Effector memory CD4-positive, alpha-beta T cell (primary cell): ENCODE measurements around the gene DYRK1A.

Experiments used
- DNase-seq, 3 donors: peaks; one replicate each; pipeline ENCODE4 v3.0.0-alpha.2; 2020
- H3K27ac ChIP-seq: 2 replicates; pipeline ENCODE4 v1.7.0; 2013; ENCODE audit warnings: mild to moderate bottlenecking, low read length, moderate library complexity; ENCODE audit not compliant: insufficient read depth, poor library complexity, severe bottlenecking
- H3K27me3 ChIP-seq: replicated peaks from 2 replicates; pipeline ENCODE4 v1.7.0; 2013; ENCODE audit warnings: mild to moderate bottlenecking, low read length; ENCODE audit not compliant: insufficient read depth, control insufficient read depth, poor library complexity, severe bottlenecking
- H3K36me3 ChIP-seq: 2 replicates; pipeline ENCODE4 v1.7.0; 2013; ENCODE audit warnings: mild to moderate bottlenecking, low read length, moderate library complexity; ENCODE audit not compliant: control insufficient read depth, insufficient read depth
- H3K4me1 ChIP-seq: 2 replicates; pipeline ENCODE4 v1.7.0; 2013; ENCODE audit warnings: low read length, mild to moderate bottlenecking; ENCODE audit not compliant: control insufficient read depth, insufficient read depth, poor library complexity, severe bottlenecking
- H3K4me3 ChIP-seq: 2 replicates; pipeline ENCODE4 v1.7.0; 2013; ENCODE audit warnings: low read length, low read depth, mild to moderate bottlenecking; ENCODE audit not compliant: insufficient read depth, poor library complexity, severe bottlenecking
- H3K9me3 ChIP-seq: 2 replicates; pipeline ENCODE4 v1.7.0; 2013; ENCODE audit warnings: mild to moderate bottlenecking, low read length, moderate library complexity; ENCODE audit not compliant: control insufficient read depth

Gene DYRK1A

GRCh38 chr21:37414292-37415253 lies 48.0 kb downstream of the DYRK1A start:
- Histone ChIP-seq H3K36me3 (no peaks in the 10 kb centered on the region), H3K4me3 (no peak overlapping the region), H3K9me3 (no peaks in the 10 kb centered on the region), H3K27me3 (no peaks in the 10 kb centered on the region), H3K27ac (no peak overlapping the region), H3K4me1 (peaks cover 28% of the 10 kb centered on the region)
- DNase-seq: no peak

- Histone ChIP-seq H3K4me1 (peaks cover 24% of the 10 kb centered on the region), H3K36me3 (no peaks in the 10 kb centered on the region), H3K4me3 (no peak overlapping the region), H3K27me3 (no peaks in the 10 kb centered on the region), H3K27ac (no peak overlapping the region), H3K9me3 (no peaks in the 10 kb centered on the region)
- DNase-seq: no peak
Measured at GRCh38 chr21:37415939-37416338, 49.4 kb downstream of the DYRK1A start.

DNA sequence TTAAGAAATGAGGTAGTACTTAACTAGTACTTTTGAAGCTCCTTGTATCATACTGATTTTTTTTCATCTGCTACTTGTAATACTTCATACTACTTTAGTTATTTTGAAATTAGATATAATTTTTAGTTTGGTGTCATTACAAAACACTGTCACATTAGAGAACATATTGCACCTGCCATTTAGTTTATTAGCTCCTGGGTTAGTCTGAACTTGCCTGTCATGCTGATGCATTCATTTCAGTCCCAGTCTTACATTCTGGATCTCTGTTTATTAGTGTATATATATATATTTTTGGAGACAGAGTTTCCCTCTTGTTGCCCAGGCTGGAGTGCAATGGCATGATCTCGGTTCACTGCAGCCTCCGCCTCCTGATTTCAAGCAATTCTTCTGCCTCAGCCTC lies 50.3 kb downstream of the DYRK1A start:
- Histone ChIP-seq H3K4me1 (peaks cover 19% of the 10 kb centered on the region), H3K27me3 (no peaks in the 10 kb centered on the region), H3K9me3 (no peaks in the 10 kb centered on the region), H3K36me3 (no peaks in the 10 kb centered on the region), H3K4me3 (no peak overlapping the region), H3K27ac (no peak overlapping the region)
- DNase-seq: no peak

GRCh38 chr21:37419228-37419906 lies 52.8 kb downstream of the DYRK1A start:
- Histone ChIP-seq H3K36me3 (no peaks in the 10 kb centered on the region), H3K27ac (no peak overlapping the region), H3K4me1 (peaks cover 14% of the 10 kb centered on the region), H3K4me3 (no peak overlapping the region), H3K9me3 (no peaks in the 10 kb centered on the region), H3K27me3 (no peaks in the 10 kb centered on the region)
- no peak for DNase-seq

DNA sequence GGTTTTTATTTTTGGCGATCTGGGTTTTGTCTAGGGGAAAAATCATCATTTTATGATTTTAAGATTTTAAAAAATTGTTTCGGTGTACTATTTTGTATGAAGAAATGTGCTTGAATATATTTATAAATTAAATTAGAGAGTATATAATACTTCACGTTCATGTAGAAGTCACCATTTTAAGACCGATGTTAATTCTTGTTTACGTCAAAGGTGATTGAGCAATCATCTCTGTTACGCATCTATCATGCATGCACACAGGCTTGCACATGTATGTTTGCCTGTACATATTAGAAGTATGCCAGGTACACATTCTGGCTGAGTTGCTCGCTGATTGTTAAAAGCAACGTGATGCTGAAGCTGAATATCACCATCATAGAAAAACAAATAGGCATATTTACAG lies 54.7 kb downstream of the DYRK1A start:
- Histone ChIP-seq H3K4me3 (no peak overlapping the region), H3K36me3 (no peaks in the 10 kb centered on the region), H3K27me3 (no peaks in the 10 kb centered on the region), H3K4me1 (peaks cover 6% of the 10 kb centered on the region), H3K27ac (no peak overlapping the region), H3K9me3 (no peaks in the 10 kb centered on the region)
- no peak for DNase-seq

DNA sequence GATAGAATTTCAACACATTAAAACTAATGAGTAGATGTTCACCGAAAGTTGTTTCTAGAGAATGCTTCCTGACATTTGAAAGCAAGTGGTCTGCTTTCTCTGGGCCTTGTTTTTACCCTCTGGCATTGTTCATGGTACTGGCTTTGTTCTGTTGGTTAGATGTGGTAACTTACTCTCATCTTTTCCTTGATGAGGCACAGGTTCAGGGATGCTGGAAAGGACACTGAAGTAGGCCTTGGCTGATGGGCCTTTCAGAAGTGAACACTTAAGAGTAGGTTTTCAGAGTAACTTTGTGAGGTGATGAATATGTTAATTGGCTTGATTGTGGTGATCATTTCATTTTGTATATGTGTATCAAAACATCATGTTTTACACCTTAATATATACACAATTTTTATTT lies 55.8 kb downstream of the DYRK1A start:
- no peak overlapping the region for H3K27ac ChIP-seq
- DNase-seq: no peak
- no peak overlapping the region for H3K4me3 ChIP-seq
- no peaks in the 10 kb centered on the region for H3K9me3 ChIP-seq
- H3K27me3 ChIP-seq: no peaks in the 10 kb centered on the region
- H3K4me1 ChIP-seq: peaks cover 6% of the 10 kb centered on the region
- H3K36me3 ChIP-seq: no peaks in the 10 kb centered on the region

GRCh38 chr21:37423103-37423502 lies 56.5 kb downstream of the DYRK1A start:
- Histone ChIP-seq H3K27ac (no peak overlapping the region), H3K4me3 (no peak overlapping the region), H3K4me1 (peaks cover 6% of the 10 kb centered on the region), H3K36me3 (no peaks in the 10 kb centered on the region), H3K27me3 (no peaks in the 10 kb centered on the region), H3K9me3 (no peaks in the 10 kb centered on the region)
- DNase-seq: no peak

- Histone ChIP-seq H3K9me3 (no peaks in the 10 kb centered on the region), H3K27me3 (no peaks in the 10 kb centered on the region), H3K4me3 (no peak overlapping the region), H3K36me3 (no peaks in the 10 kb centered on the region), H3K27ac (no peak overlapping the region), H3K4me1 (peaks cover 3% of the 10 kb centered on the region)
- no peak for DNase-seq
Measured at GRCh38 chr21:37424396-37424795, 57.8 kb downstream of the DYRK1A start.

DNA sequence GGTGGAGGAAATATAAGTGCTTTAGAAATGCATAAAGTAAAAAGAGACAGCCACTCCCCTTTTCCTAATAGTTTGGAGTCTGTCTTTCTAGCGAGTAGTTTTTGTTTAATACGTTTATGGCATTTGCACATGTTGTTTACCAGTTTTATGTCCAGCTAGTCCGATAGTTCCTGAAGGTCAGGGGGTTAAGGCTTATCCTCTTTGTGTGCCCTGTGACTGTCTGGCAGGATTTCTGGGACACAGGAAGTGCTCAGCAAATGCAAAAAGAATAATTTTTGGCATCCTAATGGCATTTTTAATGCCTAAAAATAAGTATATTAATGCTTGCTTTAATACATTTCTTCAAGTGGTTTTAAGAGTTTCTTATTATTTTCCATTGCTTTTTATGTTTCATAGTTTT lies 58.4 kb downstream of the DYRK1A start:
- Histone ChIP-seq H3K27ac (no peak overlapping the region), H3K9me3 (no peaks in the 10 kb centered on the region), H3K36me3 (no peaks in the 10 kb centered on the region), H3K4me1 (peaks cover 3% of the 10 kb centered on the region), H3K27me3 (no peaks in the 10 kb centered on the region), H3K4me3 (no peak overlapping the region)
- DNase-seq: no peak

DNA sequence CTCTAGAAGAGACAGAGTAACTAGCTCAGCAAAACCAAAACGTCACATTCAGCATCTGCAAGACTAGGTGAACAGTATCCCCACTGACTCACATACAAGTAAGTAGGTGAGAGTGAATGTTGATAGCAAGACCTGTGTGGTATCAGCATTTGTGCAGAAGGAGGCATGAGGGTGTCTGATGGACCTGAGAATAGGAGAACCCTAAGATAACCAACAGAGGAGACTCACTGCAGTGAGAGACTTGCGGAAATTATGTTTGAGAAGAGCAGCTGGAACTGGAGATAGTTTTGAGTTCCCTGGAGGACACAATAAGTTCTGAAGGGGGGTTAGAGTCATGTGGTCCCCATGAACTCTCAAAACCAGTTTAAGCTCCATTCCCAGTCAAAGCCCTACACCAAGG lies 59.1 kb downstream of the DYRK1A start:
- peaks cover 7% of the 10 kb centered on the region for H3K4me1 ChIP-seq
- no peak overlapping the region for H3K27ac ChIP-seq
- no peaks in the 10 kb centered on the region for H3K36me3 ChIP-seq
- H3K4me3 ChIP-seq: no peak overlapping the region
- DNase-seq: no peak
- H3K27me3 ChIP-seq: no peaks in the 10 kb centered on the region
- H3K9me3 ChIP-seq: no peaks in the 10 kb centered on the region
